Uterus (tissue), 2 donors: Measurements from ENCODE around the gene PSME3IP1.

ENCODE experiments used
- CTCF ChIP-seq, 4 experiments: fragments of 200-600 bp in 2 of 4; fragments of 450-650 bp in 2 of 4; sonication (generic) in 2 of 4; IDR thresholded peaks; one replicate each; pipeline ENCODE4 v1.5.1; 2016 to 2019; ENCODE audit warnings: antibody characterized with exemption in 4 of 4, mild to moderate bottlenecking in 2 of 4, moderate library complexity in 1 of 4
- POLR2A ChIP-seq, 2 donors: fragments of 450-650 bp; IDR thresholded peaks; one replicate each; pipeline ENCODE4 v1.6.1; 2016; ENCODE audit warnings: antibody characterized with exemption in 2 of 2, mild to moderate bottlenecking in 1 of 2, moderate library complexity in 1 of 2

- no peak for TF ChIP-seq POLR2A (IDR thresholded peaks at IDR 0.05)
- no peak for TF ChIP-seq CTCF (IDR thresholded peaks at IDR 0.05)
These were observed 5.3 kb upstream of the PSME3IP1 start for GRCh38 chr16:57191056-57191571.
